Fibroblast of skin of left biceps (primary cell): ENCODE results near the gene GSTA1.
A peak's percentile ranks its signal among the peaks of the same experiment; 100 is the strongest.
"Not testable (repeated sequence)": the region's sequence is repeated elsewhere in the genome, so short reads cannot be mapped to it uniquely, and the experiment has no call there.

Experiments
- DNase-seq, 2 experiments: peaks; one replicate each; pipeline ENCODE4 v3.0.0-alpha.2; 2013; ENCODE audit warnings: low read depth in 2 of 2

Gene GSTA1

GRCh38 chr6:52757651-52758338 lies 45.8 kb downstream of the GSTA1 start:
- peak; percentile 77 to 79 for DNase-seq

DNA sequence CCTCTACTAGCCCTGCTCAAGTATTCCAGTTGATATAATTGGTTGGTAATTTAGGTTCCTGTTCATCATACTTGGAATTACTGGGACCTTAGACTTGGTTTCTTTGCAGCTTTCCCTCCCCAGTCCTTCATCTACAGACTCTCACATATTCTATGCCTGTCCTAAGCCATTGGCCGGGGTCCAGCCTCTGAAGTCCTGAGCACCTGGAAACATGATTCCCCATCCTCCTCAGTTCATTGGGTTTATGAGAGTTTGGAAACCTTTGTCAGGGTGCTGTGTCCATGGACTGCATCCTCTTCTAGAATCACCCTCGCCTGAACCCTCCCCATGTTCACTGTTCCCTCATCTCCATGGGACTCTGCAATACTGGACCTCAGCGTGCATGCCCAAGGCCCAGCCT lies 49.2 kb downstream of the GSTA1 start:
- DNase-seq, result no peak

DNA sequence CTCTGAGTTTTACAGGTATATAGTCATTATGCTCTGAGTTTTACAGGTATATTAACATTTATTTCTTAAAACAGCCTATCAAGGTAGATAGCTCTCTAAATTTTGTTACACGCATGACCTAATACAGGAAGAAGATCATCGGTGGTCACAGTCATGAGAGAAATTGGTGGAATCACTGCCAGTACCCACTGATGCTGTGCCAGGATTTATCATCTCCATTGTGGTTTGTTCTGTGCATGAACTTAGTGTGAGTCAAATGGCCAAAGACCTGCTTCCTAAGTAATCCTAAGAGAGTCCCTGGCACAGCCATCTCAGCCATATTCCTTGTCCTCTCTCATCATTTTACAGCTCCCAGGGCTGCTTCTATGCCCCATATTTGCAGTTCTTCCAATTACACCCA lies 50.5 kb downstream of the GSTA1 start:
- not testable (repeated sequence) for DNase-seq

DNA sequence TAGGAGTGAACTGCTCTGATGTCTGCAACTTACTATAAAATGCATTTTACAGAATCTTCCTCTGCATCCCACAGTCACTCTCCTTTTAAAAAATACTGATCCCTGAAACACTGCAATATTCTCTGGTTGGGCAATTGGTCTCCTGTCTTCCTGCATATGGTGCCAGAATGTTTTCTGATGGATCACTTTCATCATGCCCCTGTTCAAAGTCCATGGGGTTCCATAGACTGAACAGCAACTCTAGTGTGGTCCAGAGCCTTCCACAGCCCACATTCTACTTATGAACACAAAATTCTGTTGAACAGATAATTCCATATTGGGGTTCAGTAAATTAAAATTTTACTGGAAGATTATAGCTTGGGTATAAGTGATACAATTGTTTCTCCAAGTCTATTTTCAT lies 51.3 kb downstream of the GSTA1 start:
- no peak for DNase-seq

- no peak for DNase-seq
These were observed 54.0 kb downstream of the GSTA1 start for GRCh38 chr6:52749556-52750152.

GRCh38 chr6:52747301-52747700 lies 56.3 kb downstream of the GSTA1 start:
- DNase-seq, result peak; percentile 42 to 47

GRCh38 chr6:52746213-52746612 lies 57.4 kb downstream of the GSTA1 start:
- DNase-seq, result no peak

DNA sequence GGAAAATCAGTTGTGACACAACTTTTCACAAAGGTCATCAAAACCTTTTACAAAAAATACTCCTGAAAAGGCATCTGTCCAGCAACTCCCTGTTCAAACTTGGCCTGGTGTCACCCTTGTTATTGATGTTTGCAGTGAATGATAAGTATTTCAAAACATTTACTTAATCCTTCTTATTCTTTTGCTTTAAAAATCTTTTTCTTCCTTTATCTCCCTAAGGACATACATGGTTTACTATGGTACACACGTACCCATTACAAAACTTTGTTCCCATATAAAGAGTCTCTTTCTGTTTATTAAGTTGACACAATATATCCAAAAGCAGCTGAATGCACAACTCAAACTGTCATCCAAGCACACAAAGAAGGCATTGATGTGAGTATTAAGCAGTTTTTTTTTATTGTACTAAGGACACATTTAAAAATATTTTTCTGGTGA lies 57.8 kb downstream of the GSTA1 start:
- DNase-seq, result no peak

- no peak for DNase-seq
These were observed 61.7 kb downstream of the GSTA1 start for GRCh38 chr6:52741872-52742271.
